Measurements from ENCODE around the gene GLCCI1.

GRCh38 chr7:7969306-7970236 lies 975 bp downstream of the GLCCI1 start:
- TF ChIP-seq POLR2AphosphoS5 (IDR thresholded peaks at IDR 0.05) (peak; percentile 31), CTCF (IDR thresholded peaks at IDR 0.05) (no peak)
